Measurements from ENCODE around the gene SLC6A9. TPM values are rescaled to one million over a fixed set of nuclear protein-coding genes. Genes with fewer than 3 reads are reported as not detected.

SLC6A9 gene
- total RNA-seq, 1 donor from 2014 or later = 4.7 TPM

GRCh38 chr1:43961692-43962091 is 69.6 kb downstream of the SLC6A9 start:
- Histone ChIP-seq H3K36me3 (peaks cover 62 to 75% of the 10 kb centered on the region in 2 donors), H3K4me3 (no peak overlapping the region), H3K27ac (no peak overlapping the region), H3K9me3 (no peaks in the 10 kb centered on the region), H3K27me3 (no peaks in the 10 kb centered on the region), H3K4me1 (no peaks in the 10 kb centered on the region)
- intact Hi-C loops (cut with DNase I) = no loop called here
- TF ChIP-seq CTCF (IDR thresholded peaks at IDR 0.05) = no peak
- no peak for DNase-seq (ENCODE audit: low spot score in 2 of 2)

GRCh38 chr1:43960798-43961197 is 70.5 kb downstream of the SLC6A9 start:
- H3K9me3 ChIP-seq = no peaks in the 10 kb centered on the region
- intact Hi-C loops (cut with DNase I) = no loop called here
- DNase-seq (ENCODE audit: low spot score in 2 of 2) = no peak
- H3K27me3 ChIP-seq = no peaks in the 10 kb centered on the region
- no peak overlapping the region for H3K27ac ChIP-seq
- H3K36me3 ChIP-seq = peaks cover 62 to 79% of the 10 kb centered on the region in 2 donors
- no peak overlapping the region for H3K4me3 ChIP-seq
- TF ChIP-seq CTCF (IDR thresholded peaks at IDR 0.05) = no peak
- H3K4me1 ChIP-seq = no peaks in the 10 kb centered on the region

- Histone ChIP-seq H3K36me3 (peaks cover 54 to 69% of the 10 kb centered on the region in 2 donors), H3K9me3 (no peaks in the 10 kb centered on the region), H3K27ac (no peak overlapping the region), H3K27me3 (no peaks in the 10 kb centered on the region), H3K4me3 (no peak overlapping the region), H3K4me1 (no peaks in the 10 kb centered on the region)
- no peak for TF ChIP-seq CTCF (IDR thresholded peaks at IDR 0.05)
- DNase-seq (ENCODE audit: low spot score in 2 of 2) = no peak
- intact Hi-C loops (cut with DNase I) = no loop called here
These were observed 72.7 kb downstream of the SLC6A9 start for GRCh38 chr1:43958351-43959255.

GRCh38 chr1:43957407-43958040 is 73.7 kb downstream of the SLC6A9 start:
- peaks cover 53 to 63% of the 10 kb centered on the region in 2 donors for H3K36me3 ChIP-seq
- H3K27ac ChIP-seq = no peak overlapping the region
- no peak overlapping the region for H3K4me3 ChIP-seq
- no peaks in the 10 kb centered on the region for H3K9me3 ChIP-seq
- no peak for TF ChIP-seq CTCF (IDR thresholded peaks at IDR 0.05)
- H3K27me3 ChIP-seq = no peaks in the 10 kb centered on the region
- DNase-seq (ENCODE audit: low spot score in 2 of 2) = no peak
- H3K4me1 ChIP-seq = no peaks in the 10 kb centered on the region
- intact Hi-C loops (cut with DNase I) = no loop called here

GRCh38 chr1:43956234-43956633 is 75.0 kb downstream of the SLC6A9 start:
- Histone ChIP-seq H3K27me3 (no peaks in the 10 kb centered on the region), H3K4me1 (no peaks in the 10 kb centered on the region), H3K4me3 (no peak overlapping the region), H3K9me3 (no peaks in the 10 kb centered on the region), H3K27ac (no peak overlapping the region), H3K36me3 (peaks cover 40 to 52% of the 10 kb centered on the region in 2 donors)
- no peak for TF ChIP-seq CTCF (IDR thresholded peaks at IDR 0.05)
- intact Hi-C loops (cut with DNase I) = no loop called here
- DNase-seq (ENCODE audit: low spot score in 2 of 2) = no peak
